Measurements from ENCODE around the gene METTL8. TPM values are rescaled to one million over a fixed set of nuclear protein-coding genes. Genes with fewer than 3 reads are reported as not detected.

Gene METTL8
- total and polyA plus RNA-seq, 2 experiments from 2014 or later: 60.9 to 64.3 TPM

- Histone ChIP-seq H3K27me3 (ENCODE audit: insufficient read depth) (no peaks in the 10 kb centered on the region), H3K36me3 (ENCODE audit: insufficient read depth) (0 out of 2 replicates have a peak, but pooled peaks cover 6% of the 10 kb centered on the region), H3K4me1 (ENCODE audit: insufficient read depth) (peaks cover 6% of the 10 kb centered on the region), H2AFZ (no peak overlapping the region), H3K79me2 (replicated peaks; ENCODE audit: insufficient read depth) (peaks cover 9% of the 10 kb centered on the region; the same call in 1 of the 2 replicates), H3K27ac (ENCODE audit: low read depth) (no peak overlapping the region), H3K4me2 (no peak overlapping the region), H3K9me2 (ENCODE audit: insufficient read depth) (no peaks in the 10 kb centered on the region; the same call in 1 of the 2 replicates), H3F3A (replicated peaks; ENCODE audit: low read depth) (no peaks in the 10 kb centered on the region), H3K4me3 (no peak overlapping the region), H4K20me1 (replicated peaks; ENCODE audit: insufficient read depth) (no peaks in the 10 kb centered on the region)
- Mint-ChIP-seq H3K36me3 (ENCODE audit: low read depth) (peaks cover 22% of the 10 kb centered on the region; the same call in 2 of the 3 replicates), H3K27ac (no peak overlapping the region), H3K4me1 (peaks cover 3% of the 10 kb centered on the region), H3K27me3 (ENCODE audit: insufficient read depth, low read depth, poor library complexity) (no peaks in the 10 kb centered on the region), H3K9me3 (peaks cover 14% of the 10 kb centered on the region), H3K4me3 (no peak overlapping the region)
- DNase-seq (ENCODE audit: low spot score): no peak
- ATAC-seq: no peak
- no peak for TF ChIP-seq JUNB (IDR thresholded peaks at IDR 0.05; ENCODE audit: unreplicated experiment)
- TF ChIP-seq EZH2phosphoT487 (IDR thresholded peaks at IDR 0.05; ENCODE audit: unreplicated experiment): no peak
- TF ChIP-seq ZNF331 (CRISPR knock-in tag; IDR thresholded peaks at IDR 0.05; ENCODE audit: low read depth): no peak
- no peak for TF ChIP-seq STAT1 (IDR thresholded peaks at IDR 0.05; ENCODE audit: unreplicated experiment)
- TF ChIP-seq, protein P1, sequence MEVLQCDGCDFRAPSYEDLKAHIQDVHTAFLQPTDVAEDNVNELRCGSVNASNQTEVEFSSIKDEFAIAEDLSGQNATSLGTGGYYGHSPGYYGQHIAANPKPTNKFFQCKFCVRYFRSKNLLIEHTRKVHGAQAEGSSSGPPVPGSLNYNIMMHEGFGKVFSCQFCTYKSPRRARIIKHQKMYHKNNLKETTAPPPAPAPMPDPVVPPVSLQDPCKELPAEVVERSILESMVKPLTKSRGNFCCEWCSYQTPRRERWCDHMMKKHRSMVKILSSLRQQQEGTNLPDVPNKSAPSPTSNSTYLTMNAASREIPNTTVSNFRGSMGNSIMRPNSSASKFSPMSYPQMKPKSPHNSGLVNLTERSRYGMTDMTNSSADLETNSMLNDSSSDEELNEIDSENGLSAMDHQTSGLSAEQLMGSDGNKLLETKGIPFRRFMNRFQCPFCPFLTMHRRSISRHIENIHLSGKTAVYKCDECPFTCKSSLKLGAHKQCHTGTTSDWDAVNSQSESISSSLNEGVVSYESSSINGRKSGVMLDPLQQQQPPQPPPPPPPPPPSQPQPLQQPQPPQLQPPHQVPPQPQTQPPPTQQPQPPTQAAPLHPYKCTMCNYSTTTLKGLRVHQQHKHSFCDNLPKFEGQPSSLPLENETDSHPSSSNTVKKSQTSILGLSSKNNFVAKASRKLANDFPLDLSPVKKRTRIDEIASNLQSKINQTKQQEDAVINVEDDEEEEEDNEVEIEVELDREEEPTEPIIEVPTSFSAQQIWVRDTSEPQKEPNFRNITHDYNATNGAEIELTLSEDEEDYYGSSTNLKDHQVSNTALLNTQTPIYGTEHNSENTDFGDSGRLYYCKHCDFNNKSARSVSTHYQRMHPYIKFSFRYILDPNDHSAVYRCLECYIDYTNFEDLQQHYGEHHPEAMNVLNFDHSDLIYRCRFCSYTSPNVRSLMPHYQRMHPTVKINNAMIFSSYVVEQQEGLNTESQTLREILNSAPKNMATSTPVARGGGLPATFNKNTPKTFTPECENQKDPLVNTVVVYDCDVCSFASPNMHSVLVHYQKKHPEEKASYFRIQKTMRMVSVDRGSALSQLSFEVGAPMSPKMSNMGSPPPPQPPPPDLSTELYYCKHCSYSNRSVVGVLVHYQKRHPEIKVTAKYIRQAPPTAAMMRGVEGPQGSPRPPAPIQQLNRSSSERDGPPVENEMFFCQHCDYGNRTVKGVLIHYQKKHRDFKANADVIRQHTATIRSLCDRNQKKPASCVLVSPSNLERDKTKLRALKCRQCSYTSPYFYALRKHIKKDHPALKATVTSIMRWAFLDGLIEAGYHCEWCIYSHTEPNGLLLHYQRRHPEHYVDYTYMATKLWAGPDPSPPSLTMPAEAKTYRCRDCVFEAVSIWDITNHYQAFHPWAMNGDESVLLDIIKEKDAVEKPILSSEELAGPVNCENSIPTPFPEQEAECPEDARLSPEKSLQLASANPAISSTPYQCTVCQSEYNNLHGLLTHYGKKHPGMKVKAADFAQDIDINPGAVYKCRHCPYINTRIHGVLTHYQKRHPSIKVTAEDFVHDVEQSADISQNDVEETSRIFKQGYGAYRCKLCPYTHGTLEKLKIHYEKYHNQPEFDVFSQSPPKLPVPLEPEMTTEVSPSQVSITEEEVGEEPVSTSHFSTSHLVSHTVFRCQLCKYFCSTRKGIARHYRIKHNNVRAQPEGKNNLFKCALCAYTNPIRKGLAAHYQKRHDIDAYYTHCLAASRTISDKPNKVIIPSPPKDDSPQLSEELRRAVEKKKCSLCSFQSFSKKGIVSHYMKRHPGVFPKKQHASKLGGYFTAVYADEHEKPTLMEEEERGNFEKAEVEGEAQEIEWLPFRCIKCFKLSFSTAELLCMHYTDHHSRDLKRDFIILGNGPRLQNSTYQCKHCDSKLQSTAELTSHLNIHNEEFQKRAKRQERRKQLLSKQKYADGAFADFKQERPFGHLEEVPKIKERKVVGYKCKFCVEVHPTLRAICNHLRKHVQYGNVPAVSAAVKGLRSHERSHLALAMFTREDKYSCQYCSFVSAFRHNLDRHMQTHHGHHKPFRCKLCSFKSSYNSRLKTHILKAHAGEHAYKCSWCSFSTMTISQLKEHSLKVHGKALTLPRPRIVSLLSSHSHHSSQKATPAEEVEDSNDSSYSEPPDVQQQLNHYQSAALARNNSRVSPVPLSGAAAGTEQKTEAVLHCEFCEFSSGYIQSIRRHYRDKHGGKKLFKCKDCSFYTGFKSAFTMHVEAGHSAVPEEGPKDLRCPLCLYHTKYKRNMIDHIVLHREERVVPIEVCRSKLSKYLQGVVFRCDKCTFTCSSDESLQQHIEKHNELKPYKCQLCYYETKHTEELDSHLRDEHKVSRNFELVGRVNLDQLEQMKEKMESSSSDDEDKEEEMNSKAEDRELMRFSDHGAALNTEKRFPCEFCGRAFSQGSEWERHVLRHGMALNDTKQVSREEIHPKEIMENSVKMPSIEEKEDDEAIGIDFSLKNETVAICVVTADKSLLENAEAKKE (CRISPR knock-in tag; IDR thresholded peaks at IDR 0.05): no peak
- TF ChIP-seq, protein P2, sequence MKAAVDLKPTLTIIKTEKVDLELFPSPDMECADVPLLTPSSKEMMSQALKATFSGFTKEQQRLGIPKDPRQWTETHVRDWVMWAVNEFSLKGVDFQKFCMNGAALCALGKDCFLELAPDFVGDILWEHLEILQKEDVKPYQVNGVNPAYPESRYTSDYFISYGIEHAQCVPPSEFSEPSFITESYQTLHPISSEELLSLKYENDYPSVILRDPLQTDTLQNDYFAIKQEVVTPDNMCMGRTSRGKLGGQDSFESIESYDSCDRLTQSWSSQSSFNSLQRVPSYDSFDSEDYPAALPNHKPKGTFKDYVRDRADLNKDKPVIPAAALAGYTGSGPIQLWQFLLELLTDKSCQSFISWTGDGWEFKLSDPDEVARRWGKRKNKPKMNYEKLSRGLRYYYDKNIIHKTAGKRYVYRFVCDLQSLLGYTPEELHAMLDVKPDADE (IDR thresholded peaks at IDR 0.05): no peak
- no peak for TF ChIP-seq CTCF (conservative IDR thresholded peaks at IDR 0.05; ENCODE audit: low read depth in 2 of 2)
- TF ChIP-seq ZNF114 (CRISPR knock-in tag; IDR thresholded peaks at IDR 0.05): no peak
- TF ChIP-seq NANOG (IDR thresholded peaks at IDR 0.05; ENCODE audit: borderline replicate concordance): no peak
These were observed 68.6 kb downstream of the METTL8 start for GRCh38 chr2:171365232-171365631.
